T-helper 1 cell treated with Interleukin-12 subunit alpha and Interleukin-12 subunit beta and Interleukin-4 antibody, amounts not matched to agents 30 μg/mL and 1 μg/mL, for 36 hours (primary cell): Measurements from ENCODE around the gene C6orf141.

ENCODE experiments used
- H3K27ac Mint-ChIP-seq: one replicate; pipeline ENCODE4 v1.8.0; 2021; ENCODE audit warnings: mild to moderate bottlenecking, mixed read lengths
- H3K27me3 Mint-ChIP-seq: one replicate; pipeline ENCODE4 v1.8.0; 2021; ENCODE audit warnings: low read depth, mixed read lengths
- H3K36me3 Mint-ChIP-seq: one replicate; pipeline ENCODE4 v1.8.0; 2021; ENCODE audit warnings: low read depth, mixed read lengths
- H3K4me1 Mint-ChIP-seq: one replicate; pipeline ENCODE4 v1.8.0; 2021; ENCODE audit warnings: low read depth, mixed read lengths
- H3K4me3 Mint-ChIP-seq: one replicate; pipeline ENCODE4 v1.8.0; 2021; ENCODE audit warnings: mild to moderate bottlenecking, moderate library complexity, mixed read lengths
- H3K9me3 Mint-ChIP-seq: one replicate; pipeline ENCODE4 v1.8.0; 2021; ENCODE audit warnings: mixed read lengths

Gene C6orf141

DNA sequence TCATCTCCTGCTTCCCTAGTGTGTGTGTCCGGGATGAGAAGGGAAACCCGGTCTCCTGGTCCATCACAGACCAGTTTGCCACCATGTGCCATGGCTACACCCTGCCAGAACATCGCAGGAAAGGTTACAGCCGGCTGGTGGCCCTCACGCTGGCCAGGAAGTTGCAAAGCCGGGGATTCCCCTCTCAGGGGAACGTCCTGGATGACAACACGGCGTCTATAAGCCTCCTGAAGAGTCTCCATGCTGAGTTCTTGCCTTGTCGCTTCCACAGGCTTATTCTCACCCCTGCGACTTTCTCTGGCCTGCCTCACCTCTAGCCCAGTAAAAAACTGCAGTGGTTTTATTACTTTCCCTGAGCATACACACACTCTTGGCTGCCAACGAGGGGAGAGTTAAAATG, 23.9 kb upstream of the C6orf141 start:
- H3K27ac Mint-ChIP-seq = no peak overlapping the region
- no peak overlapping the region for H3K4me3 Mint-ChIP-seq
- no peaks in the 10 kb centered on the region for H3K36me3 Mint-ChIP-seq
- H3K9me3 Mint-ChIP-seq = no peaks in the 10 kb centered on the region
- H3K27me3 Mint-ChIP-seq = peaks cover 12% of the 10 kb centered on the region
- H3K4me1 Mint-ChIP-seq = no peaks in the 10 kb centered on the region

DNA sequence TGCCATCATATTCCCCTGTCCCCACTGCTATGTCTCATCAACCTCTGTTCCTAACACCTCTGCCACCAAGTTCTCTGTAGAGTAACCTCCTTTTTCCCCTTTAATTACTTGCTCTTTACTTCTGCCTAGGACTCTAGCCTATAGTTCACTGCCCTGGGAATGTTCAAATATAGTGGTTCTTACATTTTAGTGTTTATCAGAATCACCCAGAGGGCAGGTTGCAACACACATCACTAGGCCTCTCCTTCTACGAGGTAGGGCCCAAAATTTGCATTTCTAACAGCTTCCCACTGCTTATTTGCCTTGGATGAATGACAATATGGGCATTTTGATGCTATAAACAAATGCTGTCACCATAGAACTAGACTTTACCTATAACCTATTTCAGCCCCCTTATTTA, 23.1 kb upstream of the C6orf141 start:
- H3K9me3 Mint-ChIP-seq = no peaks in the 10 kb centered on the region

DNA sequence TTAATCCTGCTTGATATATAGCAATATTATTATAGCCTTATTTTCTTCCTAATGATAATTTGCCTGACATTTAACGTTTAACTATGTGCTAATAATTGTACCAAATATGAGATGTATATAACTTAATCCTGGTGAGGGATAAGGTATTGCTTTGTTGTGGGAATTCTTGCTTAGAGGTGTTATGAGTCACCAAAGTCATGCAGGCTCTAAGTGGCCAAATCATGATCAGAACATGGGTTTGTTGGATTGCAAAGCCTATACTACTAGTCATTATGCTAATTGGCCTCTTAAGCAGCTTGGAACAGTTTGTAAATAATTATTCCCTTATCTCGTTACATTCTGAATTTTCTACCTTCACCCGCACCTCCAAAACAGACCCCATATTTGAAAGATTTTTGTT, 21.9 kb upstream of the C6orf141 start:
- H3K27me3 Mint-ChIP-seq = peaks cover 19% of the 10 kb centered on the region
- H3K27ac Mint-ChIP-seq = no peak overlapping the region
- H3K36me3 Mint-ChIP-seq = no peaks in the 10 kb centered on the region
- no peak overlapping the region for H3K4me3 Mint-ChIP-seq
- H3K4me1 Mint-ChIP-seq = no peaks in the 10 kb centered on the region
- no peaks in the 10 kb centered on the region for H3K9me3 Mint-ChIP-seq

More for the DNA sequence above, 23.1 kb upstream of the C6orf141 start:
- no peak overlapping the region for H3K4me3 Mint-ChIP-seq
- no peaks in the 10 kb centered on the region for H3K4me1 Mint-ChIP-seq
- H3K27ac Mint-ChIP-seq = no peak overlapping the region
- peaks cover 19% of the 10 kb centered on the region for H3K27me3 Mint-ChIP-seq
- H3K36me3 Mint-ChIP-seq = no peaks in the 10 kb centered on the region

DNA sequence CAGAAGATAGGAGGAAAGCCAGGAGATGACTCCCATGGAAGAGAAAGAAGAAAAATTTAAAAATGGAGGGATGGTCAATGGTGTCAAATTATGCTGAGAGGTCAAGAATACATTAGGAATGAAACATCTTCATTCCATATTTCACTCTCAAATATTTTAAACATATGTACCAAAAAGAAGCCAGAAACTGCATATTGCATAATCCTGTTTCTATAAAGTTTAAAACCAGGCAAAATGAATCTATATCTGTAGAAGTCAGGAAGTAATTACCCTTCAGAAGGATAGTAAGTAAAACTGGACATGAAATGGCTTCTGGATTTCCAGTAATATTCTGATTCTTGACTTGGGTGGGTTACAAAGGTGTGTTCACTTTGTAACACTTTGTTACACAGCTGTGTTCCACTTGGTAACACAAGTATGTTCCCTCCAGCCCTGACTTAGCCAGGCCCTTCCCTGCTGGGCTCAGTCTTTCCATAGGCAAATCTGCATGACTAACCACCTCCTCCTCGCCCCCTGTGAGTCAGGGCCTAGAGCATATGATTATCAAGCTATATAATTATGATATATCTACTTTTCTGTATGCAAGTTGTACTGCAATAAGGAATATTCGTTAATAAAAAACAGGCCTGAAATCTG, 20.2 kb upstream of the C6orf141 start:
- Mint-ChIP-seq H3K36me3 (no peaks in the 10 kb centered on the region), H3K4me1 (no peaks in the 10 kb centered on the region), H3K27me3 (peaks cover 24% of the 10 kb centered on the region), H3K9me3 (no peaks in the 10 kb centered on the region), H3K27ac (no peak overlapping the region), H3K4me3 (no peak overlapping the region)

DNA sequence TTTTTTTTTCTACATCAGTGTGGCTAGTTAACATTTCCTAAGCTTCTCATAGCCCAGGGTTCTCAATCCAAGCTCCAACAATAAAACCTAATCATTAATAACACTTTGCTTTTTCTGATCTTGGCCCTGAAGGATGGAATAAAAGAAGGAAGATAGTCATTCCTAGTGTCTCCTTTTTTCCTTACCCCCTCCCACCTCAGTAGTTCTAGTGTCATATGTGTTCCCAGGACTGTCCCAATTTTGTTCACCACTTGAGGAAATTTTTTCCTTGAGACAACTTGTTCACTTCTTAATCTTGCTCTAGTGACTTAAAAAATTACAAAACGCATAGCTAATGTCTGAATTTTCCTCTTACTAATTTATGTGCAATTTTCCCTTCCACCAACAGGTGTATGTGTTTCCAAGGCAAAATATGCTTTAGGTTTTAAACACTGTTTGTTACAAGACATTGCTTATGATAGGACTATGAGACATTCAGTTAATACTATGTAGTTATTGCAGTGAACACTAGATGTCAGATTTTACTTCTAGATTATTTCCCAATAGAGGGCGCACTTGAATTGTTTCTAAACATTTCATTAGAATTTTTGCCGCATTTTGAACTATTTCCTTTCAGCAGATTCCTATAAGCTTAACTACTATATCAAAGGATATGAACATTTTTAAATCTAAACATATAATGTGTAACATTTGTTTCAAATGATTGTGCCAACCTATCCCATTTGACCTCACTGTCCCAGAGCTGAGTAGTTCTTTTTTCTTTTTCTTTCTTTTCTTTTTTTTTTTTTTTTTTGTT, 18.5 kb upstream of the C6orf141 start:
- no peaks in the 10 kb centered on the region for H3K9me3 Mint-ChIP-seq
- no peak overlapping the region for H3K27ac Mint-ChIP-seq
- no peaks in the 10 kb centered on the region for H3K36me3 Mint-ChIP-seq
- H3K4me3 Mint-ChIP-seq = no peak overlapping the region
- peaks cover 24% of the 10 kb centered on the region for H3K27me3 Mint-ChIP-seq
- no peaks in the 10 kb centered on the region for H3K4me1 Mint-ChIP-seq

DNA sequence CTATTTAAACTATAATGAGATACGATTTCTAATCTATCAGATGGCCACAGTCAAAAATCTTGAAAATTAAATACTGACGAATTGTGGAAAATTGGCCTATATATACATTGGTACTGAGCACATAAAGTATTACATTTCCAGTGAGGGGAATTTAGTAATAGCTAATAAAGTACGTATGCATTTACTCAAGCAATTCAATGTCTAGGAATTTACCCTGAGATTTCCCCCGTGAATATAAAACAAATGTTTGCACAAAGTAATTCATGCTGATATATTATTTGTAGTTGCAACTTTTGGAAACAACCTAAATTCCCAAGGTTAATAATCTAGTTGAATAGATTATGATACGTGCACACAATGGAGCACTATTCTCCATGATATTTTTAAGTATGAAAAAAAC, 14.7 kb upstream of the C6orf141 start:
- H3K27ac Mint-ChIP-seq = no peak overlapping the region
- H3K36me3 Mint-ChIP-seq = no peaks in the 10 kb centered on the region
- H3K27me3 Mint-ChIP-seq = peaks cover 14% of the 10 kb centered on the region
- no peaks in the 10 kb centered on the region for H3K9me3 Mint-ChIP-seq
- H3K4me1 Mint-ChIP-seq = no peaks in the 10 kb centered on the region
- no peak overlapping the region for H3K4me3 Mint-ChIP-seq

DNA sequence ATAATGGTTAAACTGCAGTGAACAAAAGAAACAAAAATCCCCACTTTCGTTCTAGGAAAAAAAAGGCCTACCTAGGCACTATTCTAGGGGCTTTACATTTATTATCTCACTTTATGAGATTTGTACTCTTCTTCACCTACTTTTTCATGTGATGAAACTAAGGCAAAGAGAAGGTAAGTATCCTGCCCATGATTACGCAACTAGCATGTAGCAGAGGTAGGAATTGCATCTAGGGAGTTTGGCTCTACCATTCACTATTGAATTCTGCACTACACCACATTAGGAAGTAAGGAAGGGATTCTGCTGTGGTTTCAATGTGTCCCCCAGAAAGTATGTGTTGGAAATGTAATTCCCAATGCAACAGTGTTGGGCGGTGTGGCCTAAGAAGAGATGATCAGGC, 11.4 kb upstream of the C6orf141 start:
- Mint-ChIP-seq H3K4me3 (no peak overlapping the region), H3K9me3 (no peaks in the 10 kb centered on the region), H3K27ac (no peak overlapping the region), H3K36me3 (no peaks in the 10 kb centered on the region), H3K27me3 (peaks cover 7% of the 10 kb centered on the region), H3K4me1 (no peaks in the 10 kb centered on the region)

DNA sequence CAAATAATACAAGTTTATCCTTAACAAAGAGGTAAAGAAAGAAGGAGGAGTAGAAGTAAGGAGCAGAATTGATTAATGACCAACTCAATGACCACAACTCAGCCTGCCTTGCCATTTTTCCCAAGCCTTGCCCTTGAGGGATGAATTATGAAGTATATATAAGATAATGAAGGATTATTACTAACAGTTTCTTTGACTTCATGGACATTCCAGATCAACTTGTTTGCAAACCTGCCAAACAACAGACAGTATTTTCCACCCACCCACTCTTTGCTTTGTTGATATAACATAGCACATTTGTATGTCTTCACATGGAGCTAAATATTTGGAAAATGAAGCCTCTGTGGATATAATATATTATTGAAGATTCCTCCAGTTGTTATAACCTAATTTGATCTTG, 9.9 kb upstream of the C6orf141 start:
- H3K36me3 Mint-ChIP-seq = no peaks in the 10 kb centered on the region
- no peak overlapping the region for H3K4me3 Mint-ChIP-seq
- peaks cover 2% of the 10 kb centered on the region for H3K27me3 Mint-ChIP-seq
- H3K9me3 Mint-ChIP-seq = no peaks in the 10 kb centered on the region
- no peak overlapping the region for H3K27ac Mint-ChIP-seq
- no peaks in the 10 kb centered on the region for H3K4me1 Mint-ChIP-seq

DNA sequence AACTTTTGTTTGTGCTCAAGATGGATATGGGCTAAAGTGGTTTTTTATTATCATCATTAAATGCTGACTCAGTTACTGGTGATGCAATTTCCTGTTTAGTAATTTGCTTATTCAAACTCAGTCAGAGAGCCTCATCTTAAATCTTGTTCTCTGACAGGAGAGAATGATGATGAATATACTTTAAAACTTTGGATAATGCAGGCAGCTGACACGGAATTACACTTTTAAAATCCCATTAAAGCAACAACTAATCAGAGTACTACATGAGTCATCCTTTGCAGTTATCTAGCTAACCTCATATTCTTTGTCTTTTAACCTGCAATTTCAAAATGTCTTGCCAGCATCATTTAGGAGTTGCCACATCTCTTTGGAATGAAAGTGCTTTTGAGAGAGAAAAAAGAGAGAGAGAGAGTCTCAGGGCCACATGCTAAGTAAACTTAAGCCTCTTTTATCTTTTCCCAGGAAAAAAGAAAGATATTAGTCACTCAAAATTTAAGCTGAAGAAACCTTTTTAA, 9.2 kb upstream of the C6orf141 start:
- H3K36me3 Mint-ChIP-seq = no peaks in the 10 kb centered on the region
- no peaks in the 10 kb centered on the region for H3K9me3 Mint-ChIP-seq
- no peak overlapping the region for H3K27ac Mint-ChIP-seq
- H3K27me3 Mint-ChIP-seq = peaks cover 4% of the 10 kb centered on the region
- no peaks in the 10 kb centered on the region for H3K4me1 Mint-ChIP-seq
- no peak overlapping the region for H3K4me3 Mint-ChIP-seq

DNA sequence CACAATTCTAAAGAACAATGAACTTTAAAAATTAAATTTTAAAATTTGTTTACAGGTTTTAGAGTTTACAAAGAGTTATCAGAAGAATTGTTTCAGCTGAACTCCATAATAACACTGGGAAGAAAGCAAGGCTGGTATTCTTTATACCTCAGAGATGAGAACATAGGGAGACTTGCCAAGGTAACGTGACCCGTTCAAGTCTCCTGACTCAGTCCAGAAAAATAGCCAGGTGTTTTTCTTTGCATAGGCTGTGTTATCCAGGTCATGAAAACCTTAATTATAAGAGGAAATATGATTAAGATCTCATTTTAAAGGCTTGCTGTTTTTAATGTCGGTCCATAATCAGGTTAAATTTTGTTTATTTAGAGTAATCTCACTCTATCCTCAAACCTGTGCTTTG, 8.5 kb upstream of the C6orf141 start:
- Mint-ChIP-seq H3K27ac (no peak overlapping the region), H3K36me3 (no peaks in the 10 kb centered on the region), H3K9me3 (no peaks in the 10 kb centered on the region), H3K27me3 (peaks cover 11% of the 10 kb centered on the region), H3K4me1 (no peaks in the 10 kb centered on the region), H3K4me3 (no peak overlapping the region)

DNA sequence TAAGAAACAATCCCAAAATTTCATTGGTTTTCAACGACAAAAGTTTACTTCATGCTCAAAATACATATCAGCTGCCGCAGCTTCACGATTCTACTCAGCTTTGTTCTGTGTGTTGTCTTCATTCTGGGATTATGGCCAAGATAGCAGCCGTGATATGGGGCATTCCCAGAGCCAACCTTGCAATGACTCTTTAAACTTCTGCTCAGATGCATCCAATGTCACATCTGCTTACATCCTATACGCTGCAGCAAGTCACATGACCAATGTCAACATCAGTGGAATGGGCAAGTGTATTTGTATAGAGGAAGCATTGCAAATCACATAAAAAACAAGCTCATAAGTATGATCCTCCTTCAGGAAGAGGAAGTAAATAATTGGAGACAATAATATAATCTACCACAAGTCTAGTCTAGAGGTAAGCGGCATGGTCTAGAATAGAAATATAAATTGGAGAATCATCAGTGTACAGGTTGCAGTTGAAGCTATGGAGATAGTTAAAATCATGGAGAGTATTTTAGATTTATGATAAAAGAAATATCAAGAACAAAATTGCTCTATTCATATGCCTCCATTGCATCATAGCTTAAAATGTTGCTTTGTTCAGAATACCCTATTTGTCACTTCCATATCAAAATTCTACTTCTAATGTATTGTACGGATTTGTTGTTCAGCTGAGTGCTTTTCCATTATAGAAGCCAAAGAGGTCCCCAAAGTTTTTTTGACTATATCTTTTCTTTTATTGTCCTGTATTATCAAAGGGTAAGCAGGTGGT, 7.2 kb upstream of the C6orf141 start:
- Mint-ChIP-seq H3K36me3 (no peaks in the 10 kb centered on the region), H3K9me3 (no peaks in the 10 kb centered on the region), H3K4me3 (no peak overlapping the region), H3K27me3 (peaks cover 20% of the 10 kb centered on the region), H3K4me1 (no peaks in the 10 kb centered on the region), H3K27ac (no peak overlapping the region)

DNA sequence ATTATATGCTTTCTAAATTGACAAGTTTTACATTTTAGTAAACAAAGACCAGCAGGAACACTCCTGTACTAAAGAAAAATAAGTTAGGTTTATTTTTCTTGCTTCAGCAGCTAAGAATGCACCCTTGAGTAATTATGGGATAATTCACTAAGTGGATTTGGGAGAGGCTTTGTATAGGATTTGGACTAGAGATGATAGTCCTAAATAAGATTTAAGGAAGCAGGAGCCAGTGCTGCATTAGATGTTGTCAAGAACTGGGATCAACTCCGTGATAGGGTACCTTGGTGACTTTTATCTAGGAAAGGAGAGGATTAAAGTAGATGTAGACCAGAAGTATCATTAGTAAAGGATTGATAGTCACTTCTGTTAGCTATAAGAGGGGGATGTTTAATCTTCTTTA, 4.1 kb upstream of the C6orf141 start:
- Mint-ChIP-seq H3K4me3 (no peak overlapping the region), H3K9me3 (no peaks in the 10 kb centered on the region), H3K4me1 (peaks cover 10% of the 10 kb centered on the region), H3K36me3 (no peaks in the 10 kb centered on the region), H3K27ac (no peak overlapping the region), H3K27me3 (peaks cover 43% of the 10 kb centered on the region)

DNA sequence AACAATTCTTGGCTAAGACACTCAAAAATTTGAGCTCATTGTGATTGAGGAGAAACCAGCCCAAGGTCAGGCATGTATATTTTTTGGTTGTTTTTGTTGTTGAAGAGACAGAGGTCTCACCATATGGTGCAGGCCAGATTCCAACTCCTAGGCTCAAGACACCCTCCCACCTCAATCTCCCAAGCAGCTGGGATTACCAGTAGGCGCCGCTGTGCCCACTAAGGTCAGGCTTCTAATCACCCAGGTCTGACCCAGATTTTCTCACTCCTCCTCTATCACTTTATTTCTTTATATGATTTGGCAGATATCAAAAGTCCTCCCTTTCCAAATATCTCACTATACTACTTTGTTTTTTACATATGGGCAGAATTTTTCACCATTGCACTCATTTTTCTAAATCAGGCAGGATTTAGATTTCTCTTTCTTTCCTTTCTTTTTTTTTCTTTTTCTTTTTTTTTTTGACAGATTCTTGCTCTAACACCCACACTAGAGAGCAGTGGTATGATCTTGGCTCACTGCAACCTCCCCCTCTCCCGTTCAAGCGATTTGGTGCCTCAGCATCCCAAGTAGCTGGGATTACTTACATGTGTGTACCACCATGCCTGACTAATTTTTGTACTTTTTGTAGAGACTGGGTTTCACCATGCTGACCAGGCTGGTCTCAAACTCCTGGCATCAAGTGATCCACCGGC, 1.7 kb upstream of the C6orf141 start:
- Mint-ChIP-seq H3K9me3 (no peaks in the 10 kb centered on the region), H3K27ac (no peak overlapping the region), H3K36me3 (no peaks in the 10 kb centered on the region), H3K27me3 (peaks cover 54% of the 10 kb centered on the region), H3K4me1 (peaks cover 17% of the 10 kb centered on the region), H3K4me3 (no peak overlapping the region)

DNA sequence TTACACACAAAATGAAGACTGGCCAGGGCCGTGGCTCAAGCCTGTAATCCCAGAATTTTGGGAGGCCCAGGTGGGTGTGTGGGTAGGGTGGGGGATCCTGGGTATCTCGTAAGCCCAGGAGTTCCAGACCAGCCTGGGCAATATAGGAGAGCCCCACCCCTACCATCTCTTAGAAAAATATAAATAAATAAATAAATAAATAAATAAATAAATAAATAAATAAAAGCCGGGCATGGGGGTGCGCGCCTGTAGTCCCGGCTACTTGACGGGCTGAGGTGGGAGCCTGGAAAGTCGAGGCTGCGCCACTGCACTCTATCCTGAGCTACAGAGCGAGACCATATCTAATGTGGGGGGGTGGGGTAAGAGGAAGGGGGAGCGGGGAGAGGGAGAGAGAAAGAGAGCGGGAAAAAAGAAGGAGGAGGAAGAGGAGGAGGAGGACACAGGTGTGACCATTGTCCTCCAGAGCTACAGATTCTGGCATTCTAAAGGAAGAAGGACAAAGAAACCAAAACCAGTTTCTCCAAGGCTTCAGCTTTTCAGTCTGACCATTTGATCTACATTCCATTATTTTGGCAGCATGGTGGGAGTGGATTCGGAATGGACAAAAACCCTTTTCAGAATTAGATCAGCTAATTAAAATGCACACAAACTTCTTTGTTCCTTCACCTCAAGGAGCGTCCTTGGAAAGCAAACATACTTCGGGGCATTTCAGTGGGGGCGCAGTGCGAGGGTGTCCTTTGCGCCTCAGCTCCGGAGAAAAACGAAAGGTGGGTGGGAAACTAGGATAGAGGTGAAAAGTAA, 577 bp upstream of the C6orf141 start:
- Mint-ChIP-seq H3K4me3 (peak overlapping the region; percentile 85), H3K4me1 (peaks cover 17% of the 10 kb centered on the region), H3K27ac (no peak overlapping the region), H3K9me3 (no peaks in the 10 kb centered on the region), H3K27me3 (peaks cover 54% of the 10 kb centered on the region), H3K36me3 (no peaks in the 10 kb centered on the region)
